Mucosa of descending colon (tissue), 3 donors: ENCODE results near the gene SH2D2A. TPM values are rescaled to one million over a fixed set of nuclear protein-coding genes. Genes with fewer than 3 reads are reported as not detected.

Experiments used
- ATAC-seq: fragments of 200-7000 bp; cut with Tn5 transposase; one replicate; pipeline ENCODE4 v1.9.1; 2020; ENCODE audit warnings: mild to moderate bottlenecking, moderate library complexity
- DNase-seq, 3 donors: peaks; one replicate each; pipeline ENCODE4 v3.0.0-alpha.2; 2020
- H3K36me3 ChIP-seq: fragments of 200-600 bp; one replicate; pipeline ENCODE4 v1.8.0; 2021; ENCODE audit warnings: low read depth, mild to moderate bottlenecking
- H3K4me1 ChIP-seq: fragments of 200-600 bp; one replicate; pipeline ENCODE4 v1.8.0; 2021; ENCODE audit warnings: low read depth, mild to moderate bottlenecking
- H3K4me3 ChIP-seq: fragments of 200-600 bp; one replicate; pipeline ENCODE4 v1.8.0; 2021; ENCODE audit warnings: mild to moderate bottlenecking
- H3K9me3 ChIP-seq: fragments of 200-600 bp; one replicate; pipeline ENCODE4 v1.8.0; 2021; ENCODE audit warnings: mild to moderate bottlenecking
- CTCF ChIP-seq: fragments of 200-600 bp; IDR thresholded peaks from one replicate; pipeline ENCODE4 v1.8.0; 2022; ENCODE audit warnings: antibody characterized with exemption, mild to moderate bottlenecking
- intact Hi-C, 2 donors: fragments of 100-400 bp; cut with DNase I in 1 of 2; cut with micrococcal nuclease in 1 of 2; formaldehyde crosslinking; loops; one replicate each; pipeline versions ENCODE4 v1.11.0 to v1.11.1; 2022; cut with DNase I, micrococcal nuclease
- total RNA-seq, 3 donors: library from RNA; stranded (reverse); fragmentation: NEBNext Ultra II Directional in 2 of 3; extraction: Animal tissue kit (Norgen Biotek cat#: 25700) in 2 of 3; gene quantifications; one replicate each; pipeline versions ENCODE4 v1.2.1 to v1.2.4, GENCODE V29; 2021 to 2023
- donor health status: DM: no; HTN: no; CAD: no; lungs with moderate emphysema.
- donor health status: DM: no; HTN: no; CAD: no.
- donor health status: DM: no; HTN: yes; CAD: no.

The SH2D2A gene
- total RNA-seq, 3 donors from 2014 or later: 2.9 to 3.3 (median 3.1) TPM

GRCh38 chr1:156833603-156834002, 17.0 kb upstream of the SH2D2A start:
- Histone ChIP-seq H3K9me3 (no peaks in the 10 kb centered on the region), H3K36me3 (no peaks in the 10 kb centered on the region), H3K4me1 (no peaks in the 10 kb centered on the region), H3K4me3 (no peak overlapping the region)
- no peak for DNase-seq
- ATAC-seq: no peak
- no peak for TF ChIP-seq CTCF
- intact Hi-C loops: no loop called here

- no peaks in the 10 kb centered on the region for H3K36me3 ChIP-seq
- no peak for DNase-seq
- H3K9me3 ChIP-seq: no peaks in the 10 kb centered on the region
- TF ChIP-seq CTCF: no peak
- no peaks in the 10 kb centered on the region for H3K4me1 ChIP-seq
- H3K4me3 ChIP-seq: no peak overlapping the region
- no peak for ATAC-seq
- intact Hi-C loops: no loop called here
Observed at GRCh38 chr1:156832434-156832833, 15.8 kb upstream of the SH2D2A start.

- Histone ChIP-seq H3K36me3 (no peaks in the 10 kb centered on the region), H3K4me1 (no peaks in the 10 kb centered on the region), H3K4me3 (no peak overlapping the region), H3K9me3 (no peaks in the 10 kb centered on the region)
- DNase-seq (no peak), ATAC-seq (no peak)
- intact Hi-C loops: no loop called here
- no peak for TF ChIP-seq CTCF
Observed at GRCh38 chr1:156828400-156829124, 11.9 kb upstream of the SH2D2A start.

- no peaks in the 10 kb centered on the region for H3K36me3 ChIP-seq
- H3K4me3 ChIP-seq: no peak overlapping the region
- no peaks in the 10 kb centered on the region for H3K4me1 ChIP-seq
- no peak for TF ChIP-seq CTCF
- H3K9me3 ChIP-seq: no peaks in the 10 kb centered on the region
- ATAC-seq: no peak
- intact Hi-C loops: no loop called here
- no peak for DNase-seq
Observed at GRCh38 chr1:156826630-156827029, 10.0 kb upstream of the SH2D2A start.

- intact Hi-C loops: no loop called here
- Histone ChIP-seq H3K4me3 (no peak overlapping the region), H3K9me3 (no peaks in the 10 kb centered on the region), H3K4me1 (no peaks in the 10 kb centered on the region), H3K36me3 (no peaks in the 10 kb centered on the region)
- ATAC-seq (no peak), DNase-seq (no peak)
- no peak for TF ChIP-seq CTCF
Observed at GRCh38 chr1:156823210-156823790, 6.7 kb upstream of the SH2D2A start.
